IPS-15b (cell line): ENCODE results near the gene KIF18A.

Experiments used
- H3K27me3 ChIP-seq: one replicate; pipeline ENCODE4 v1.6.1; 2013; ENCODE audit warnings: low read length; ENCODE audit not compliant: control insufficient read depth, insufficient read depth
- H3K36me3 ChIP-seq: one replicate; pipeline ENCODE4 v1.6.1; 2013; ENCODE audit warnings: low read length; ENCODE audit not compliant: control insufficient read depth, insufficient read depth
- H3K4me1 ChIP-seq: one replicate; pipeline ENCODE4 v1.6.1; 2013; ENCODE audit warnings: mild to moderate bottlenecking, low read length; ENCODE audit not compliant: control insufficient read depth, insufficient read depth
- H3K4me3 ChIP-seq: one replicate; pipeline ENCODE4 v1.5.1; 2013; ENCODE audit warnings: low read depth, low read length
- H3K9ac ChIP-seq: one replicate; pipeline ENCODE4 v1.6.1; 2013; ENCODE audit warnings: low read depth, mild to moderate bottlenecking, low read length
- H3K9me3 ChIP-seq: one replicate; pipeline ENCODE4 v1.6.1; 2013; ENCODE audit warnings: mild to moderate bottlenecking, low read length; ENCODE audit not compliant: control insufficient read depth, insufficient read depth

KIF18A gene

GRCh38 chr11:28077521-28077920, 30.4 kb downstream of the KIF18A start:
- Histone ChIP-seq H3K9me3 (no peaks in the 10 kb centered on the region), H3K36me3 (no peaks in the 10 kb centered on the region), H3K4me3 (no peak overlapping the region), H3K9ac (no peak overlapping the region), H3K27me3 (no peaks in the 10 kb centered on the region), H3K4me1 (no peaks in the 10 kb centered on the region)

DNA sequence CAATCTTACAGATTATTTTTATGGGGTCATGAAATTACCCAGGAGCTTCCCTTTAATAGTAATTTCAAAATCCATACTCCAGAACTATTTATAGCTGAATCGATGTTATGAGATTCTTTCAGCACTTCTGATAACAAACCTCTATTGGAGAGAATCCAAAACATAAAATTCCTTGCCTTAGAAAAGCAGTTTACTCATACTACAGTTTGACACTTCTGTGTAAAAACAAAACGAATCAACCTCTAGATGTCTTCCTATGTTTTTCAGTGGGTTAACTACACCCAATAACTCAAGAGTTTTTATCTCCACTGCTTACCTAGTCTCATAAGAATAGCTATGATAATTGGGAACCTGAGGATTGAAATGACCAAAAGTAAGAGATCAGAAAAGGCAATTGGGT, 35.6 kb downstream of the KIF18A start:
- no peaks in the 10 kb centered on the region for H3K9me3 ChIP-seq
- H3K36me3 ChIP-seq: no peaks in the 10 kb centered on the region
- H3K4me3 ChIP-seq: no peak overlapping the region
- H3K4me1 ChIP-seq: no peaks in the 10 kb centered on the region
- H3K27me3 ChIP-seq: no peaks in the 10 kb centered on the region
- no peak overlapping the region for H3K9ac ChIP-seq

DNA sequence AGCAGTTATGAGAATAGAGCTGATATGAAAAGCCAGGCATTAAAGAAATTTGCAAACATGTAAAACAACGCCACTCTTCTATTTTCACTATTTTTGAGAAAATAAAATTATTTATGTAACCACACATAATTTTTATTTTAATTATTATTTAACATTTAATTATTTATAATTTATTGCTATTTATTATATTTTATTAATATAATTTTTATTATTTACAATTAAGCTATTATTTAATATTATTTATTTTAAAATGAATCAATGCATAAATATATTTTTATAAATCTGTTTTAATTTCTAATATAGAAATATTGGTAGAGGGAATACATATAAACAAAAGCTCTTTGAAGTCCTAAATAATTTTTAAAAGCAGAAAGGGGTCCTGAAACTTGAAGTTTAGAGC, 36.7 kb downstream of the KIF18A start:
- Histone ChIP-seq H3K9ac (no peak overlapping the region), H3K27me3 (no peaks in the 10 kb centered on the region), H3K4me3 (no peak overlapping the region), H3K36me3 (no peaks in the 10 kb centered on the region), H3K4me1 (no peaks in the 10 kb centered on the region), H3K9me3 (no peaks in the 10 kb centered on the region)

DNA sequence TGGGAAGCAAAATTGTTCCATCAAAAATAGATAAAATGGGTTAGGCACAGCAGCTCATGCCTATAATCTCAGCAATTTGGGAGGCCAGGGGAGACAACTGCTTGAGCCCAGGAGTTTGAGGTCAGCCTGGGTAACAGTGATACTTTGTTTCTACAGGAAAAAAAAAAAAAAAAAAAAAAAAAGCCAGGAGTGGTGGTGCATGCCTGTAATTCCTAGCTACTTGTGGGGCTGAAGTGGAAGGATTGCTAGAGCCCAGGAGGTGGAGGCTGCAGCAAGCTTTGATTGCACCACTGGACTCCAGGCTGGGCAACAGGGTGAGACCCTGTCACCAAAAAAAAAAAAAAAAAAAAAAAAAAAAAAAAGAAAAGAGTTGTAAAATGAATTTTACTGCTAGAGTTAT, 49.6 kb downstream of the KIF18A start:
- no peak overlapping the region for H3K4me3 ChIP-seq
- no peak overlapping the region for H3K9ac ChIP-seq
- H3K27me3 ChIP-seq: no peaks in the 10 kb centered on the region
- H3K9me3 ChIP-seq: no peaks in the 10 kb centered on the region
- no peaks in the 10 kb centered on the region for H3K4me1 ChIP-seq
- H3K36me3 ChIP-seq: peaks cover 4% of the 10 kb centered on the region

- peaks cover 4% of the 10 kb centered on the region for H3K36me3 ChIP-seq
- H3K4me3 ChIP-seq: no peak overlapping the region
- H3K4me1 ChIP-seq: no peaks in the 10 kb centered on the region
- no peaks in the 10 kb centered on the region for H3K9me3 ChIP-seq
- no peaks in the 10 kb centered on the region for H3K27me3 ChIP-seq
- H3K9ac ChIP-seq: no peak overlapping the region
Observed at GRCh38 chr11:28054821-28055220, 53.1 kb downstream of the KIF18A start.

GRCh38 chr11:28049338-28050216, 58.4 kb downstream of the KIF18A start:
- H3K4me3 ChIP-seq: no peak overlapping the region
- no peaks in the 10 kb centered on the region for H3K4me1 ChIP-seq
- no peak overlapping the region for H3K9ac ChIP-seq

GRCh38 chr11:28048812-28049211, 59.1 kb downstream of the KIF18A start:
- Histone ChIP-seq H3K36me3 (no peaks in the 10 kb centered on the region), H3K27me3 (no peaks in the 10 kb centered on the region), H3K4me1 (no peaks in the 10 kb centered on the region), H3K9me3 (no peaks in the 10 kb centered on the region), H3K4me3 (no peak overlapping the region), H3K9ac (no peak overlapping the region)

More at GRCh38 chr11:28049338-28050216, 58.4 kb downstream of the KIF18A start:
- Histone ChIP-seq H3K9me3 (no peaks in the 10 kb centered on the region), H3K27me3 (no peaks in the 10 kb centered on the region), H3K36me3 (no peaks in the 10 kb centered on the region)

- no peak overlapping the region for H3K9ac ChIP-seq
- H3K4me3 ChIP-seq: no peak overlapping the region
- no peaks in the 10 kb centered on the region for H3K27me3 ChIP-seq
- no peaks in the 10 kb centered on the region for H3K9me3 ChIP-seq
- H3K36me3 ChIP-seq: no peaks in the 10 kb centered on the region
- no peaks in the 10 kb centered on the region for H3K4me1 ChIP-seq
Observed at GRCh38 chr11:28043930-28044709, 63.8 kb downstream of the KIF18A start.

DNA sequence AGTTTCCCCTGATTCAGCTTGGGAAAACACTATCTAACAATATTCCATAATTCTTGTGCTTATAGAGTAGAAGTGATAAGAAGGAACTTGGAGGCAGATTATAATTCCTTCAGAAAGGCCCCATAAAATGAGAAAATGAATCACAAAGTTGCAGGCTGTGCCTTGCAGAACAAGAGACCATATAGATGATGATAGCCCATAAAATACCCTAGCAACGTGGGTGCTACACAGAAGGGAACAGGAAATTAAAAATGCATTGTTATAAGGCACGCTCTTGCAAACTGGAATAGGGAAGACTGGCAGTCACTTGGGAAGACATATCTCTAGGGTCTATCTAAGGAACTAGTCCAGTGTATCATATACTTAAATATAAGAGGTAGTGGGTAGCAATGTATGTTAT, 67.6 kb downstream of the KIF18A start:
- Histone ChIP-seq H3K9me3 (no peaks in the 10 kb centered on the region), H3K9ac (no peak overlapping the region), H3K4me1 (no peaks in the 10 kb centered on the region), H3K4me3 (no peak overlapping the region), H3K27me3 (no peaks in the 10 kb centered on the region), H3K36me3 (no peaks in the 10 kb centered on the region)

GRCh38 chr11:28038775-28039174, 69.2 kb downstream of the KIF18A start:
- Histone ChIP-seq H3K27me3 (no peaks in the 10 kb centered on the region), H3K9me3 (no peaks in the 10 kb centered on the region), H3K4me3 (no peak overlapping the region), H3K36me3 (no peaks in the 10 kb centered on the region), H3K9ac (no peak overlapping the region), H3K4me1 (no peaks in the 10 kb centered on the region)

DNA sequence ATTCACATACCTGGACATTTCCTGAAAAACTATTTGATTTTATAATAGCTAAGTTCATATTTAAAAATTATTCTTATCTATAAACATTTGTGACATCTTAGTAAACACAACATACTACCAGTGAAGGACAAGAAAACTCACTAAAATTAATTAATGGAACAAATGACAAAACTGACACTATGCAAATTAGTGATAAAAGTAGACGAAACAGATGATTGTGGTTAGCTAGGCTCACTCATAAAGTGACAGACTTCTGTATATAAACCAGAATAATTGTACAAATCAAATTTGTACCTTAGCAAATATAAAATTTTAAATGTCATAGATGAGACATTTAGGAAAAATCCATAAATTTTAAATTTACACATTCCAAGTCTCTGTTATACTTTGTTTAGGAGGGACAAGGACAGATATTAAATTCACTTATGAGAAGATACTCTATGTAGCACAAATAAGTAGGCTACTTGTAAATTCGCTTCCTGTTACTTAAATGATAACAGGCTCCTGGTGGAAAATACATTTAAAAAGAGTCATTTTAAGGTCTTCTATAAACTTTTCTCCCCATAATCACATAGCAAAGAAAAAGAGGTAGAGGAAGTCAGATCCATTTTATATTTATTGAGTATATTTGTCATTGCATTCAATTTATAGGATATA, 81.2 kb downstream of the KIF18A start:
- Histone ChIP-seq H3K4me3 (no peak overlapping the region), H3K27me3 (no peaks in the 10 kb centered on the region)

More for the DNA sequence above, 81.2 kb downstream of the KIF18A start:
- Histone ChIP-seq H3K4me1 (no peaks in the 10 kb centered on the region), H3K9ac (no peak overlapping the region), H3K36me3 (no peaks in the 10 kb centered on the region), H3K9me3 (no peaks in the 10 kb centered on the region)
